Measurements from ENCODE around the gene MARCHF10.

DNA sequence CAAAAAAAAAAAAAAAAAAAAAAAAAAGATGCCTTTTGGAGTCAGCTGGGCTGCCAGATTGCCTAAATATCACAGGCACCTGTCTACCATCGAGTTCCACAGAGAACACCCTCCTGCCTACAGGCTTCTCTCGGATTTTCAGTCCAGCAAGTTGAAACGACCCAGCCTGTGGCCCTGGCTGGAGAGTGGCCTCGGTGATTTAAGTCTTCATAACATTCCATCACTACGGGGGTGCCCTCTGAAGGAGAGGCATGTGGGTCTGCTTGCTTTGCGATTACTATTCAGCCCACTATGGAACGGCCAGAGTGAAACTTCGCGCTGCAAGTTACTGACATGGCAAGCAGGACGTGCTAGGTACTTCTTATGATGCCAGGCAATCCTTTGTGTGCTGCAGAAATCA lies 42.8 kb downstream of the MARCHF10 start:
- TF ChIP-seq POLR2A (IDR thresholded peaks at IDR 0.05) (no peak), POLR2AphosphoS5 (IDR thresholded peaks at IDR 0.05) (no peak)
- TF ChIP-seq, protein P1, sequence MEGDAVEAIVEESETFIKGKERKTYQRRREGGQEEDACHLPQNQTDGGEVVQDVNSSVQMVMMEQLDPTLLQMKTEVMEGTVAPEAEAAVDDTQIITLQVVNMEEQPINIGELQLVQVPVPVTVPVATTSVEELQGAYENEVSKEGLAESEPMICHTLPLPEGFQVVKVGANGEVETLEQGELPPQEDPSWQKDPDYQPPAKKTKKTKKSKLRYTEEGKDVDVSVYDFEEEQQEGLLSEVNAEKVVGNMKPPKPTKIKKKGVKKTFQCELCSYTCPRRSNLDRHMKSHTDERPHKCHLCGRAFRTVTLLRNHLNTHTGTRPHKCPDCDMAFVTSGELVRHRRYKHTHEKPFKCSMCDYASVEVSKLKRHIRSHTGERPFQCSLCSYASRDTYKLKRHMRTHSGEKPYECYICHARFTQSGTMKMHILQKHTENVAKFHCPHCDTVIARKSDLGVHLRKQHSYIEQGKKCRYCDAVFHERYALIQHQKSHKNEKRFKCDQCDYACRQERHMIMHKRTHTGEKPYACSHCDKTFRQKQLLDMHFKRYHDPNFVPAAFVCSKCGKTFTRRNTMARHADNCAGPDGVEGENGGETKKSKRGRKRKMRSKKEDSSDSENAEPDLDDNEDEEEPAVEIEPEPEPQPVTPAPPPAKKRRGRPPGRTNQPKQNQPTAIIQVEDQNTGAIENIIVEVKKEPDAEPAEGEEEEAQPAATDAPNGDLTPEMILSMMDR (IDR thresholded peaks at IDR 0.05) = no peak

Data from breast epithelium (tissue), 3 donors.